GM20000 (cell line): ENCODE results near the gene ZNFX1.

Experiments used
- DNase-seq: peaks from one replicate; pipeline ENCODE4 v3.0.0; 2012; ENCODE audit warnings: low spot score
- CTCF ChIP-seq: IDR thresholded peaks from 2 replicates; pipeline ENCODE4 v1.5.1; 2012; ENCODE audit warnings: mild to moderate bottlenecking, control low read depth; ENCODE audit errors: extremely low read depth, missing control alignments

The ZNFX1 gene

GRCh38 chr20:49291200-49291599 lies 13.3 kb upstream of the ZNFX1 start:
- DNase-seq = no peak
- TF ChIP-seq CTCF = no peak

- no peak for DNase-seq
- TF ChIP-seq CTCF = no peak
Observed at GRCh38 chr20:49290608-49291191, 12.8 kb upstream of the ZNFX1 start.

GRCh38 chr20:49288784-49289696 lies 11.2 kb upstream of the ZNFX1 start:
- TF ChIP-seq CTCF = no peak
- no peak for DNase-seq

- no peak for TF ChIP-seq CTCF
- no peak for DNase-seq
Observed at GRCh38 chr20:49288250-49288751, 10.4 kb upstream of the ZNFX1 start.

- TF ChIP-seq CTCF = no peak
- DNase-seq = no peak
Observed at GRCh38 chr20:49287555-49288249, 9.8 kb upstream of the ZNFX1 start.

- DNase-seq = no peak
- TF ChIP-seq CTCF = no peak
Observed at GRCh38 chr20:49286689-49287551, 9.1 kb upstream of the ZNFX1 start.
